SU-DHL-6 (cell line): ENCODE data around the gene AGPAT3.

Source experiments
- H2AFZ ChIP-seq: fragments of 200-600 bp; sonication (generic); 2 replicates; pipeline ENCODE4 v1.6.1; 2014; ENCODE audit warnings: low read depth, mild to moderate bottlenecking, moderate library complexity, mixed read lengths, antibody characterized with exemption, low read length; ENCODE audit not compliant: severe bottlenecking
- H3F3A ChIP-seq: fragments of 200-600 bp; shearing (Covaris generic); 2 replicates; pipeline ENCODE4 v1.6.0; 2016; ENCODE audit warnings: antibody characterized with exemption, mild to moderate bottlenecking; ENCODE audit not compliant: insufficient read depth
- H3K27ac ChIP-seq: fragments of 200-600 bp; sonication (generic); 2 replicates; pipeline ENCODE4 v1.5.1; 2016; ENCODE audit warnings: low read depth, mild to moderate bottlenecking, low read length, moderate library complexity, mixed read lengths
- H3K27me3 ChIP-seq: fragments of 200-600 bp; sonication (generic), shearing (Covaris generic); 2 replicates; pipeline ENCODE4 v1.6.0; 2014; ENCODE audit warnings: mild to moderate bottlenecking, low read length
- H3K36me3 ChIP-seq: fragments of 200-600 bp; sonication (generic); 2 replicates; pipeline ENCODE4 v1.6.1; 2014; ENCODE audit warnings: mild to moderate bottlenecking, low read length, mixed read lengths
- H3K4me2 ChIP-seq: fragments of 300-600, 200-600 bp; shearing (Covaris generic), sonication (generic); 2 replicates; pipeline ENCODE4 v1.6.0; 2014; ENCODE audit warnings: low read length, low read depth, mild to moderate bottlenecking; ENCODE audit not compliant: poor library complexity, severe bottlenecking
- H3K4me3 ChIP-seq: fragments of 200-600 bp; sonication (generic); 2 replicates; pipeline ENCODE4 v1.5.1; 2014; ENCODE audit warnings: antibody characterized with exemption, low read length, mild to moderate bottlenecking, mixed read lengths; ENCODE audit not compliant: insufficient read depth, poor library complexity, severe bottlenecking
- H3K79me2 ChIP-seq: fragments of 200-600 bp; sonication (generic); 2 replicates; pipeline ENCODE4 v1.6.1; 2014; ENCODE audit warnings: mild to moderate bottlenecking, low read length, moderate library complexity; ENCODE audit not compliant: insufficient read depth
- H3K9ac ChIP-seq: fragments of 200-600 bp; sonication (generic); 2 replicates; pipeline ENCODE4 v1.7.0; 2014; ENCODE audit warnings: mild to moderate bottlenecking, low read length
- H3K9me2 ChIP-seq: fragments of 200-600 bp; sonication (generic); replicated peaks from 2 replicates; pipeline ENCODE4 v1.6.1; 2014; ENCODE audit warnings: low read length; ENCODE audit not compliant: insufficient read depth
- H3K9me3 ChIP-seq: fragments of 200-600 bp; sonication (generic); 2 replicates; pipeline ENCODE4 v1.6.1; 2014; ENCODE audit warnings: low read length, mixed read lengths; ENCODE audit not compliant: insufficient read depth
- H4K20me1 ChIP-seq: fragments of 200-600 bp; sonication (generic); 2 replicates; pipeline ENCODE4 v1.6.1; 2014; ENCODE audit warnings: low read depth, mild to moderate bottlenecking, antibody characterized with exemption, low read length, moderate library complexity, mixed read lengths
- EZH2phosphoT487 ChIP-seq: fragments of 200-600 bp; sonication (generic), shearing (Covaris generic); conservative IDR thresholded peaks from 2 replicates; pipeline ENCODE4 v1.6.1; 2018; ENCODE audit warnings: mild to moderate bottlenecking, antibody characterized with exemption, low read length, moderate library complexity, mixed read lengths
- TF ChIP-seq, protein P1 (sequence below): fragments of 200-600 bp; sonication (generic); IDR thresholded peaks from one replicate; pipeline ENCODE4 v1.5.1; 2017; ENCODE audit warnings: antibody characterized with exemption, mild to moderate bottlenecking, low read length, moderate library complexity; ENCODE audit not compliant: insufficient read depth, poor library complexity, severe bottlenecking

The AGPAT3 gene

DNA sequence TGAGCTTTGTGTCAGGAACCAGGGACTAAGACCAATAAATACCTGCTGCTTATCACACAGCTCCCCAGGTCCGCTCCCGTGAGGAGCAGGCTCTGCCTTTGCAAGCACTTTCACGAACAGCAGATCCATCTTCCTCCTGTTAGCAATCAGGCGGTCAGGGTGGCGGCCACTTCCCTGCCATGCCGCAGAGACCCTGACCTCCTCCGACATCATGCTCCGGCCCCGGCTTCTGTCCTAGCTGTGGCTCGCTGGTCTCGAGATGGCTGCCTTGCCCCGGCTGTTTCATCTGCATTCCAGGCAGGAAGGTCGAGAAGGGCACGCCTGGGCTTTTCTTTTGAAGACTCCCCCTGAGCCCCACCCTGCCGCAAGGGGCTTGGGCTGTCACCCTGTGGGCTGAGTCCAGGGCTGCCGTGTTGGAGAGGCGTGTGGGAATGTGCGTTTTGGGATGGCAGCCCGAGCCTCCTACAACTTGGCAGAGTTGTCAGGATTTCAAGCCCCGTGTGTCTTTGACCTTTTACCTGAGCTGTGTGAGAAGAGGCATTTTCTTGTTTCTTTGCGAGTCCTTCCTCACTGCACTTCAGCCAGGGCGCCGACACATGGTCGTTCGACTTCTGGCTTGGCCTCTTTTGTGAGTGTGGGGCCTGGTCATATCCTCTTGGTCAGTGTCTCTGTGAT is 59.5 kb downstream of the AGPAT3 start:
- Histone ChIP-seq H3K9ac (no peak overlapping the region), H3K79me2 (no peaks in the 10 kb centered on the region)
- TF ChIP-seq EZH2phosphoT487 = no peak
- TF ChIP-seq, protein P1, sequence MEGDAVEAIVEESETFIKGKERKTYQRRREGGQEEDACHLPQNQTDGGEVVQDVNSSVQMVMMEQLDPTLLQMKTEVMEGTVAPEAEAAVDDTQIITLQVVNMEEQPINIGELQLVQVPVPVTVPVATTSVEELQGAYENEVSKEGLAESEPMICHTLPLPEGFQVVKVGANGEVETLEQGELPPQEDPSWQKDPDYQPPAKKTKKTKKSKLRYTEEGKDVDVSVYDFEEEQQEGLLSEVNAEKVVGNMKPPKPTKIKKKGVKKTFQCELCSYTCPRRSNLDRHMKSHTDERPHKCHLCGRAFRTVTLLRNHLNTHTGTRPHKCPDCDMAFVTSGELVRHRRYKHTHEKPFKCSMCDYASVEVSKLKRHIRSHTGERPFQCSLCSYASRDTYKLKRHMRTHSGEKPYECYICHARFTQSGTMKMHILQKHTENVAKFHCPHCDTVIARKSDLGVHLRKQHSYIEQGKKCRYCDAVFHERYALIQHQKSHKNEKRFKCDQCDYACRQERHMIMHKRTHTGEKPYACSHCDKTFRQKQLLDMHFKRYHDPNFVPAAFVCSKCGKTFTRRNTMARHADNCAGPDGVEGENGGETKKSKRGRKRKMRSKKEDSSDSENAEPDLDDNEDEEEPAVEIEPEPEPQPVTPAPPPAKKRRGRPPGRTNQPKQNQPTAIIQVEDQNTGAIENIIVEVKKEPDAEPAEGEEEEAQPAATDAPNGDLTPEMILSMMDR = no peak

DNA sequence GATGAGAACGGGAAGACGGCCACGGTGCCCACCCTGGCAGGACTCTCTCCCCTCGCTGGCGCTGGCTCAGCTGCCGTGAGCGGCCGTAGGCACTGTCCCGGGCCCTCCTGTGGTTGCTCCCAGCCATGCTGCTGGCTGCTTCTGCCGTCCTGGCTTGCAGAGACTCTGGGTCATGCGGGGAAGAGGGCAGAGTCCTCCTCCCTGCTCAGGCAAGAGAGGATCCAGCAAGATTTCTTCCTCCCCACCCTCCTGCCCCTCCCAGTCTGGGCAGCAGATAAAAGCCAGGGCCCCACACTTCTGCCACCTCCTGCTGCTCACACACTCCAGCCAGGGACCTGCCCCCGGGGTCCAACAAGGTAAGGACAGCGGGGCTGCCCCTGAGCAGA is 60.1 kb downstream of the AGPAT3 start:
- no peak overlapping the region for H3K27ac ChIP-seq
- no peak overlapping the region for H3K4me3 ChIP-seq
- H2AFZ ChIP-seq = no peak overlapping the region
- no peaks in the 10 kb centered on the region for H3K79me2 ChIP-seq
- H3K9me3 ChIP-seq = no peaks in the 10 kb centered on the region
- no peaks in the 10 kb centered on the region for H3F3A ChIP-seq
- TF ChIP-seq, protein P1 = no peak
- TF ChIP-seq EZH2phosphoT487 = no peak
- H3K27me3 ChIP-seq = no peaks in the 10 kb centered on the region
- H3K9ac ChIP-seq = no peak overlapping the region
- no peaks in the 10 kb centered on the region for H3K9me2 ChIP-seq
- H3K4me2 ChIP-seq = no peak overlapping the region
- H3K36me3 ChIP-seq = no peaks in the 10 kb centered on the region
- H4K20me1 ChIP-seq = no peaks in the 10 kb centered on the region

More for the DNA sequence above, 59.5 kb downstream of the AGPAT3 start:
- Histone ChIP-seq H3K4me3 (no peak overlapping the region), H3K9me3 (no peaks in the 10 kb centered on the region), H2AFZ (no peak overlapping the region), H3K27ac (no peak overlapping the region), H3K4me2 (no peak overlapping the region), H3K36me3 (no peaks in the 10 kb centered on the region), H3K27me3 (no peaks in the 10 kb centered on the region), H4K20me1 (no peaks in the 10 kb centered on the region), H3F3A (no peaks in the 10 kb centered on the region), H3K9me2 (no peaks in the 10 kb centered on the region)

DNA sequence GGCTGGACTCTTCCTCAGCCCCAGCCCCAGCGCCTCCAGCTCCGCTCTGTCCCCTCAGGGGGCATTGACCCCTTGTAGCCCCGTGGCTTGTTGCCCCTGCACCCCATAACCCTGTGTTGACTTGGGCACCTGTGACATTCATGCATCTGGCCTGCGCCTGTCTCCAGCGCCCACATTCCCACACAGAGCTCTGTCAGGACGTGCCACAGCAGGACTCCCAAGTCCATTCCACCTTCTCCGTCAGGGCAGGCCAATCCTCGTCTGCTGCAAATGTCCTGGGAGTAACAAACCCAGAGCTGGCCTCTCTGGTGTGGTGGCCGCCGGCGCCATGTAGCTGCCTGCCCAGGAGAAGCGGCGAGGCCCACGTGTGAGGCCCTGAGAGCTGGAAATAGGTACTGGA is 60.6 kb downstream of the AGPAT3 start:
- Histone ChIP-seq H3K36me3 (no peaks in the 10 kb centered on the region), H2AFZ (no peak overlapping the region), H3K79me2 (no peaks in the 10 kb centered on the region), H3K9me2 (no peaks in the 10 kb centered on the region), H4K20me1 (no peaks in the 10 kb centered on the region), H3K4me2 (no peak overlapping the region), H3K27ac (no peak overlapping the region), H3F3A (no peaks in the 10 kb centered on the region), H3K9ac (no peak overlapping the region), H3K4me3 (no peak overlapping the region), H3K9me3 (no peaks in the 10 kb centered on the region), H3K27me3 (no peaks in the 10 kb centered on the region)
- TF ChIP-seq, protein P1 = no peak
- TF ChIP-seq EZH2phosphoT487 = no peak
